ENCODE results near the gene FOXF2.

DNA sequence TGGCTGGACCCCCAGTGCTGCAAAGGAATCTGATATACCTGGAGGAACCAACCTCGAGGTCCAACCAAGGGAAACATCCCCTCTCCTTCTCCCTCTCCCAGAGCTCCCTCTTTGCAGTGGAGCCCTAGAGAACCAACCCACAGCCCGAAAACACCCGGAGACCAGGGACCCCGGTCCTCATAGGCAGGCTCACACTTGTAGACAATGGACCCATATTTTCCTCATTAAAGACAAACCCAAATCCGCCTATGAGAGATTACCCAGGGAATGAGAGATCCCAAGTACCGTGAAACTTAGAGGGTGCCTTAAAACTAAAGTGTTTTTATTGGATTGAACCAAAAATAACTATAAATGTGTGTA is 9.6 kb upstream of the FOXF2 start:
- TF ChIP-seq, protein P1, sequence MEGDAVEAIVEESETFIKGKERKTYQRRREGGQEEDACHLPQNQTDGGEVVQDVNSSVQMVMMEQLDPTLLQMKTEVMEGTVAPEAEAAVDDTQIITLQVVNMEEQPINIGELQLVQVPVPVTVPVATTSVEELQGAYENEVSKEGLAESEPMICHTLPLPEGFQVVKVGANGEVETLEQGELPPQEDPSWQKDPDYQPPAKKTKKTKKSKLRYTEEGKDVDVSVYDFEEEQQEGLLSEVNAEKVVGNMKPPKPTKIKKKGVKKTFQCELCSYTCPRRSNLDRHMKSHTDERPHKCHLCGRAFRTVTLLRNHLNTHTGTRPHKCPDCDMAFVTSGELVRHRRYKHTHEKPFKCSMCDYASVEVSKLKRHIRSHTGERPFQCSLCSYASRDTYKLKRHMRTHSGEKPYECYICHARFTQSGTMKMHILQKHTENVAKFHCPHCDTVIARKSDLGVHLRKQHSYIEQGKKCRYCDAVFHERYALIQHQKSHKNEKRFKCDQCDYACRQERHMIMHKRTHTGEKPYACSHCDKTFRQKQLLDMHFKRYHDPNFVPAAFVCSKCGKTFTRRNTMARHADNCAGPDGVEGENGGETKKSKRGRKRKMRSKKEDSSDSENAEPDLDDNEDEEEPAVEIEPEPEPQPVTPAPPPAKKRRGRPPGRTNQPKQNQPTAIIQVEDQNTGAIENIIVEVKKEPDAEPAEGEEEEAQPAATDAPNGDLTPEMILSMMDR (conservative IDR thresholded peaks at IDR 0.05 in 1 of 2, IDR thresholded peaks at IDR 0.05 in 1 of 2; ENCODE audit: extremely low read depth in 1 of 2, insufficient read depth in 1 of 2, low read depth in 1 of 2, low read length in 2 of 2), result no peak
- peak; percentile 13 for TF ChIP-seq EZH2 (IDR thresholded peaks at IDR 0.05; ENCODE audit: borderline replicate concordance, low read length)
